ENCODE data around the gene FBXO45. TPM values are rescaled to one million over a fixed set of nuclear protein-coding genes. Genes with fewer than 3 reads are reported as not detected.

Gene FBXO45
- total and polyA plus RNA-seq, 9 of the 15 experiments (the other 6 are each of a cell fraction or from before 2014, with no cell fraction given): 15.2 to 52.8 (median 37.0) TPM

DNA sequence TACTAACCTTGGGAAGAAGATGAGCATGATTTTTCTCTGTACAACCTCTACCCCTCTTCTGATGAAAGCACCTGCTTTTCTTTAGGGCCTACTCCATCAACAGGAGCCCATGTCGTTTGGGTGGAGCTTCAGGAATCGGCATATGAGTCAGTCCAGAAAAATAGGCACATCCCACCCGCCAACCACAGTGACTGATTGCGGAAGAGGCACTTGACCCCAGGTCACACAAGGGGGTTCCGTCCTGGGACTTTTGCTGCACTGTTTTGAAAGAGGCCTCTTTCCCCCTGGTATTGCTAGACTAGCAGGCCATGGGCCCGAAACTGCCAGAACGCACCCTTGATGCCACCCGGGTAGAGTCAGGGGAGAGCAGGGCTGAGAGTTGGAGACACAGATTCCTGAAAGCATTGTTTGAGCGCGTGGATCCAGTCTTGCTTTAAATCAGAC, 51.7 kb downstream of the FBXO45 start (continued):
- TF ChIP-seq, protein P1, sequence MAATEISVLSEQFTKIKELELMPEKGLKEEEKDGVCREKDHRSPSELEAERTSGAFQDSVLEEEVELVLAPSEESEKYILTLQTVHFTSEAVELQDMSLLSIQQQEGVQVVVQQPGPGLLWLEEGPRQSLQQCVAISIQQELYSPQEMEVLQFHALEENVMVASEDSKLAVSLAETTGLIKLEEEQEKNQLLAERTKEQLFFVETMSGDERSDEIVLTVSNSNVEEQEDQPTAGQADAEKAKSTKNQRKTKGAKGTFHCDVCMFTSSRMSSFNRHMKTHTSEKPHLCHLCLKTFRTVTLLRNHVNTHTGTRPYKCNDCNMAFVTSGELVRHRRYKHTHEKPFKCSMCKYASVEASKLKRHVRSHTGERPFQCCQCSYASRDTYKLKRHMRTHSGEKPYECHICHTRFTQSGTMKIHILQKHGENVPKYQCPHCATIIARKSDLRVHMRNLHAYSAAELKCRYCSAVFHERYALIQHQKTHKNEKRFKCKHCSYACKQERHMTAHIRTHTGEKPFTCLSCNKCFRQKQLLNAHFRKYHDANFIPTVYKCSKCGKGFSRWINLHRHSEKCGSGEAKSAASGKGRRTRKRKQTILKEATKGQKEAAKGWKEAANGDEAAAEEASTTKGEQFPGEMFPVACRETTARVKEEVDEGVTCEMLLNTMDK (IDR thresholded peaks at IDR 0.05; ENCODE audit: borderline replicate concordance, insufficient read depth, low read depth, low read length, poor library complexity, severe bottlenecking): no peak
- TF ChIP-seq RB1 (IDR thresholded peaks at IDR 0.05; ENCODE audit: low read depth): no peak
- no peak for TF ChIP-seq ZNF24 (IDR thresholded peaks at IDR 0.05)
- TF ChIP-seq TGIF2 (CRISPR knock-in tag; IDR thresholded peaks at IDR 0.05): no peak
- TF ChIP-seq CC2D1A (IDR thresholded peaks at IDR 0.05): no peak
- TF ChIP-seq, protein P2, sequence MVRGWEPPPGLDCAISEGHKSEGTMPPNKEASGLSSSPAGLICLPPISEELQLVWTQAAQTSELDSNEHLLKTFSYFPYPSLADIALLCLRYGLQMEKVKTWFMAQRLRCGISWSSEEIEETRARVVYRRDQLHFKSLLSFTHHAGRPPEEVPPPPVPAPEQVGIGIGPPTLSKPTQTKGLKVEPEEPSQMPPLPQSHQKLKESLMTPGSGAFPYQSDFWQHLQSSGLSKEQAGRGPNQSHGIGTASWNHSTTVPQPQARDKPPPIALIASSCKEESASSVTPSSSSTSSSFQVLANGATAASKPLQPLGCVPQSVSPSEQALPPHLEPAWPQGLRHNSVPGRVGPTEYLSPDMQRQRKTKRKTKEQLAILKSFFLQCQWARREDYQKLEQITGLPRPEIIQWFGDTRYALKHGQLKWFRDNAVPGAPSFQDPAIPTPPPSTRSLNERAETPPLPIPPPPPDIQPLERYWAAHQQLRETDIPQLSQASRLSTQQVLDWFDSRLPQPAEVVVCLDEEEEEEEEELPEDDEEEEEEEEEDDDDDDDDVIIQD (CRISPR knock-in tag; IDR thresholded peaks at IDR 0.05): no peak
- TF ChIP-seq ZBTB7A (IDR thresholded peaks at IDR 0.05; ENCODE audit: borderline replicate concordance, control insufficient read depth, low read depth, low read length): peak; percentile 63; the same call in 1 of the 2 replicates
- TF ChIP-seq, protein P3, sequence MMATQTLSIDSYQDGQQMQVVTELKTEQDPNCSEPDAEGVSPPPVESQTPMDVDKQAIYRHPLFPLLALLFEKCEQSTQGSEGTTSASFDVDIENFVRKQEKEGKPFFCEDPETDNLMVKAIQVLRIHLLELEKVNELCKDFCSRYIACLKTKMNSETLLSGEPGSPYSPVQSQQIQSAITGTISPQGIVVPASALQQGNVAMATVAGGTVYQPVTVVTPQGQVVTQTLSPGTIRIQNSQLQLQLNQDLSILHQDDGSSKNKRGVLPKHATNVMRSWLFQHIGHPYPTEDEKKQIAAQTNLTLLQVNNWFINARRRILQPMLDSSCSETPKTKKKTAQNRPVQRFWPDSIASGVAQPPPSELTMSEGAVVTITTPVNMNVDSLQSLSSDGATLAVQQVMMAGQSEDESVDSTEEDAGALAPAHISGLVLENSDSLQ (IDR thresholded peaks at IDR 0.05): peak; percentile 74
- no peak for TF ChIP-seq ETV5 (CRISPR knock-in tag; IDR thresholded peaks at IDR 0.05; ENCODE audit: low read depth)
- peak; percentile 58; the same call in 1 of the 2 replicates for TF ChIP-seq XRCC3 (IDR thresholded peaks at IDR 0.05)
- no peak for TF ChIP-seq ETS2 (tag; IDR thresholded peaks at IDR 0.05; ENCODE audit: borderline replicate concordance, poor library complexity, severe bottlenecking)
- TF ChIP-seq, protein P4, sequence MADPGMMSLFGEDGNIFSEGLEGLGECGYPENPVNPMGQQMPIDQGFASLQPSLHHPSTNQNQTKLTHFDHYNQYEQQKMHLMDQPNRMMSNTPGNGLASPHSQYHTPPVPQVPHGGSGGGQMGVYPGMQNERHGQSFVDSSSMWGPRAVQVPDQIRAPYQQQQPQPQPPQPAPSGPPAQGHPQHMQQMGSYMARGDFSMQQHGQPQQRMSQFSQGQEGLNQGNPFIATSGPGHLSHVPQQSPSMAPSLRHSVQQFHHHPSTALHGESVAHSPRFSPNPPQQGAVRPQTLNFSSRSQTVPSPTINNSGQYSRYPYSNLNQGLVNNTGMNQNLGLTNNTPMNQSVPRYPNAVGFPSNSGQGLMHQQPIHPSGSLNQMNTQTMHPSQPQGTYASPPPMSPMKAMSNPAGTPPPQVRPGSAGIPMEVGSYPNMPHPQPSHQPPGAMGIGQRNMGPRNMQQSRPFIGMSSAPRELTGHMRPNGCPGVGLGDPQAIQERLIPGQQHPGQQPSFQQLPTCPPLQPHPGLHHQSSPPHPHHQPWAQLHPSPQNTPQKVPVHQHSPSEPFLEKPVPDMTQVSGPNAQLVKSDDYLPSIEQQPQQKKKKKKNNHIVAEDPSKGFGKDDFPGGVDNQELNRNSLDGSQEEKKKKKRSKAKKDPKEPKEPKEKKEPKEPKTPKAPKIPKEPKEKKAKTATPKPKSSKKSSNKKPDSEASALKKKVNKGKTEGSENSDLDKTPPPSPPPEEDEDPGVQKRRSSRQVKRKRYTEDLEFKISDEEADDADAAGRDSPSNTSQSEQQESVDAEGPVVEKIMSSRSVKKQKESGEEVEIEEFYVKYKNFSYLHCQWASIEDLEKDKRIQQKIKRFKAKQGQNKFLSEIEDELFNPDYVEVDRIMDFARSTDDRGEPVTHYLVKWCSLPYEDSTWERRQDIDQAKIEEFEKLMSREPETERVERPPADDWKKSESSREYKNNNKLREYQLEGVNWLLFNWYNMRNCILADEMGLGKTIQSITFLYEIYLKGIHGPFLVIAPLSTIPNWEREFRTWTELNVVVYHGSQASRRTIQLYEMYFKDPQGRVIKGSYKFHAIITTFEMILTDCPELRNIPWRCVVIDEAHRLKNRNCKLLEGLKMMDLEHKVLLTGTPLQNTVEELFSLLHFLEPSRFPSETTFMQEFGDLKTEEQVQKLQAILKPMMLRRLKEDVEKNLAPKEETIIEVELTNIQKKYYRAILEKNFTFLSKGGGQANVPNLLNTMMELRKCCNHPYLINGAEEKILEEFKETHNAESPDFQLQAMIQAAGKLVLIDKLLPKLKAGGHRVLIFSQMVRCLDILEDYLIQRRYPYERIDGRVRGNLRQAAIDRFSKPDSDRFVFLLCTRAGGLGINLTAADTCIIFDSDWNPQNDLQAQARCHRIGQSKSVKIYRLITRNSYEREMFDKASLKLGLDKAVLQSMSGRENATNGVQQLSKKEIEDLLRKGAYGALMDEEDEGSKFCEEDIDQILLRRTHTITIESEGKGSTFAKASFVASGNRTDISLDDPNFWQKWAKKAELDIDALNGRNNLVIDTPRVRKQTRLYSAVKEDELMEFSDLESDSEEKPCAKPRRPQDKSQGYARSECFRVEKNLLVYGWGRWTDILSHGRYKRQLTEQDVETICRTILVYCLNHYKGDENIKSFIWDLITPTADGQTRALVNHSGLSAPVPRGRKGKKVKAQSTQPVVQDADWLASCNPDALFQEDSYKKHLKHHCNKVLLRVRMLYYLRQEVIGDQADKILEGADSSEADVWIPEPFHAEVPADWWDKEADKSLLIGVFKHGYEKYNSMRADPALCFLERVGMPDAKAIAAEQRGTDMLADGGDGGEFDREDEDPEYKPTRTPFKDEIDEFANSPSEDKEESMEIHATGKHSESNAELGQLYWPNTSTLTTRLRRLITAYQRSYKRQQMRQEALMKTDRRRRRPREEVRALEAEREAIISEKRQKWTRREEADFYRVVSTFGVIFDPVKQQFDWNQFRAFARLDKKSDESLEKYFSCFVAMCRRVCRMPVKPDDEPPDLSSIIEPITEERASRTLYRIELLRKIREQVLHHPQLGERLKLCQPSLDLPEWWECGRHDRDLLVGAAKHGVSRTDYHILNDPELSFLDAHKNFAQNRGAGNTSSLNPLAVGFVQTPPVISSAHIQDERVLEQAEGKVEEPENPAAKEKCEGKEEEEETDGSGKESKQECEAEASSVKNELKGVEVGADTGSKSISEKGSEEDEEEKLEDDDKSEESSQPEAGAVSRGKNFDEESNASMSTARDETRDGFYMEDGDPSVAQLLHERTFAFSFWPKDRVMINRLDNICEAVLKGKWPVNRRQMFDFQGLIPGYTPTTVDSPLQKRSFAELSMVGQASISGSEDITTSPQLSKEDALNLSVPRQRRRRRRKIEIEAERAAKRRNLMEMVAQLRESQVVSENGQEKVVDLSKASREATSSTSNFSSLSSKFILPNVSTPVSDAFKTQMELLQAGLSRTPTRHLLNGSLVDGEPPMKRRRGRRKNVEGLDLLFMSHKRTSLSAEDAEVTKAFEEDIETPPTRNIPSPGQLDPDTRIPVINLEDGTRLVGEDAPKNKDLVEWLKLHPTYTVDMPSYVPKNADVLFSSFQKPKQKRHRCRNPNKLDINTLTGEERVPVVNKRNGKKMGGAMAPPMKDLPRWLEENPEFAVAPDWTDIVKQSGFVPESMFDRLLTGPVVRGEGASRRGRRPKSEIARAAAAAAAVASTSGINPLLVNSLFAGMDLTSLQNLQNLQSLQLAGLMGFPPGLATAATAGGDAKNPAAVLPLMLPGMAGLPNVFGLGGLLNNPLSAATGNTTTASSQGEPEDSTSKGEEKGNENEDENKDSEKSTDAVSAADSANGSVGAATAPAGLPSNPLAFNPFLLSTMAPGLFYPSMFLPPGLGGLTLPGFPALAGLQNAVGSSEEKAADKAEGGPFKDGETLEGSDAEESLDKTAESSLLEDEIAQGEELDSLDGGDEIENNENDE (IDR thresholded peaks at IDR 0.05; ENCODE audit: low read depth, low read length): no peak
